Neural cell (in vitro differentiated cells): Measurements from ENCODE around the gene SKAP1. TPM values are rescaled to one million over a fixed set of nuclear protein-coding genes. Genes with fewer than 3 reads are reported as not detected.

ENCODE experiments used
- H2AFZ ChIP-seq: fragments of 200-600, 300-800 bp; sonication (generic), shearing (Covaris generic); 2 replicates; pipeline ENCODE4 v1.6.0; 2014; ENCODE audit warnings: low read depth, mild to moderate bottlenecking, antibody characterized with exemption, low read length, moderate library complexity
- H3F3A ChIP-seq: fragments of 200-600 bp; shearing (Covaris generic); 2 replicates; pipeline ENCODE4 v1.6.1; 2016; ENCODE audit warnings: mild to moderate bottlenecking, moderate library complexity, mixed read lengths, antibody characterized with exemption, low read length; ENCODE audit not compliant: insufficient read depth, poor library complexity, severe bottlenecking
- H3K27ac ChIP-seq: fragments of 200-600, 300-800 bp; sonication (generic), shearing (Covaris generic); 2 replicates; pipeline ENCODE4 v1.5.1; 2014; ENCODE audit warnings: mild to moderate bottlenecking, low read length, moderate library complexity
- H3K27me3 ChIP-seq: fragments of 300-800, 200-600 bp; sonication (generic), shearing (Covaris generic); 2 replicates; pipeline ENCODE4 v1.6.0; 2014; ENCODE audit warnings: mild to moderate bottlenecking, low read depth, low read length, moderate library complexity; ENCODE audit not compliant: insufficient read depth
- H3K36me3 ChIP-seq: fragments of 300-800, 200-600 bp; sonication (generic), shearing (Covaris generic); 2 replicates; pipeline ENCODE4 v1.5.1; 2014; ENCODE audit warnings: mild to moderate bottlenecking, antibody characterized with exemption, low read length, moderate library complexity; ENCODE audit not compliant: insufficient read depth
- H3K4me2 ChIP-seq: fragments of 300-800, 200-600 bp; sonication (generic), shearing (Covaris generic); 2 replicates; pipeline ENCODE4 v1.6.0; 2014; ENCODE audit warnings: mild to moderate bottlenecking, low read length
- H3K4me3 ChIP-seq: fragments of 300-800, 200-600 bp; sonication (generic), shearing (Covaris generic); 2 replicates; pipeline ENCODE4 v1.5.1; 2014; ENCODE audit warnings: mild to moderate bottlenecking, low read length, moderate library complexity
- H3K79me2 ChIP-seq: fragments of 200-600 bp; shearing (Covaris generic); replicated peaks from 2 replicates; pipeline ENCODE4 v1.6.0; 2014; ENCODE audit warnings: mild to moderate bottlenecking, low read length, moderate library complexity; ENCODE audit not compliant: insufficient read depth
- H3K9ac ChIP-seq: fragments of 300-800, 200-600 bp; sonication (generic), shearing (Covaris generic); 2 replicates; pipeline ENCODE4 v1.6.1; 2016; ENCODE audit warnings: mild to moderate bottlenecking, low read length, mixed read lengths
- H3K9me2 ChIP-seq: fragments of 200-600 bp; shearing (Covaris generic); 2 replicates; pipeline ENCODE4 v1.6.1; 2016; ENCODE audit warnings: mild to moderate bottlenecking, low read length, mixed read lengths; ENCODE audit not compliant: insufficient read depth
- H3K9me3 ChIP-seq: fragments of 200-600, 300-800 bp; sonication (generic), shearing (Covaris generic); 2 replicates; pipeline ENCODE4 v1.6.1; 2016; ENCODE audit warnings: mild to moderate bottlenecking, mixed run types, low read length, moderate library complexity, mixed read lengths
- H4K20me1 ChIP-seq: fragments of 200-600 bp; shearing (Covaris generic); 2 replicates; pipeline ENCODE4 v1.6.1; 2016; ENCODE audit warnings: mild to moderate bottlenecking, mixed run types; ENCODE audit not compliant: insufficient read depth
- CTCF ChIP-seq: fragments of 450-650 bp; IDR thresholded peaks from 2 replicates; pipeline ENCODE4 v1.5.1; 2014; ENCODE audit warnings: antibody characterized with exemption, mild to moderate bottlenecking, moderate library complexity; ENCODE audit not compliant: poor library complexity, severe bottlenecking
- EP300 ChIP-seq: fragments of 450-650 bp; conservative IDR thresholded peaks from 2 replicates; pipeline ENCODE4 v1.6.1; 2014; ENCODE audit warnings: antibody characterized with exemption, mild to moderate bottlenecking, moderate library complexity; ENCODE audit not compliant: poor library complexity, severe bottlenecking
- EZH2 ChIP-seq: fragments of 200-600, 300-800 bp; shearing (Covaris generic), sonication (generic); IDR thresholded peaks from 2 replicates; pipeline ENCODE4 v1.6.1; 2014; ENCODE audit warnings: antibody characterized with exemption, low read length, borderline replicate concordance, mild to moderate bottlenecking; ENCODE audit not compliant: insufficient read depth, poor library complexity, severe bottlenecking
- MXI1 ChIP-seq: fragments of 450-650 bp; conservative IDR thresholded peaks from 2 replicates; pipeline ENCODE4 v1.6.1; 2014; ENCODE audit warnings: antibody characterized with exemption, mild to moderate bottlenecking; ENCODE audit not compliant: poor library complexity, severe bottlenecking
- POLR2AphosphoS5 ChIP-seq: IDR thresholded peaks from 2 replicates; pipeline ENCODE4 v1.6.1; 2012
- RAD21 ChIP-seq: fragments of 450-650 bp; conservative IDR thresholded peaks from 2 replicates; pipeline ENCODE4 v1.6.1; 2014; ENCODE audit warnings: antibody characterized with exemption, mild to moderate bottlenecking, moderate library complexity
- REST ChIP-seq: IDR thresholded peaks from 2 replicates; pipeline ENCODE4 v1.6.1; 2012; ENCODE audit warnings: borderline replicate concordance
- SMC3 ChIP-seq: fragments of 450-650 bp; conservative IDR thresholded peaks from 2 replicates; pipeline ENCODE4 v1.6.1; 2014; ENCODE audit warnings: antibody characterized with exemption, mild to moderate bottlenecking, moderate library complexity; ENCODE audit not compliant: poor library complexity
- TAF1 ChIP-seq: IDR thresholded peaks from 2 replicates; pipeline ENCODE4 v1.6.1; 2012; ENCODE audit warnings: low read depth
- polyA minus RNA-seq: library from RNA; depleted of rRNA, polyadenylated mRNA; stranded (reverse); fragments of >200 nt; gene quantifications from 2 replicates; pipeline ENCODE4 v1.2.3, GENCODE V29; 2014
- polyA plus RNA-seq: library from polyadenylated mRNA; depleted of rRNA; stranded (reverse); fragments of >200 nt; gene quantifications from 2 replicates; pipeline ENCODE4 v1.2.3, GENCODE V29; 2014

Gene SKAP1
- polyA plus RNA-seq, result 0.63 TPM in 1 of 2 replicates, not detected in the other
- polyA minus RNA-seq, result not detected in 2 replicates

- H2AFZ ChIP-seq, result no peak within 1 kb of the TSS
- H3K36me3 ChIP-seq, result no peaks in the 10 kb centered on the region
- H3K79me2 ChIP-seq, result no peaks in the 10 kb centered on the region
- H3K4me2 ChIP-seq, result no peak within 1 kb of the TSS
- H3K9ac ChIP-seq, result no peak within 1 kb of the TSS
- no peaks in the 10 kb centered on the region for H3F3A ChIP-seq
- no peak within 1 kb of the TSS for H3K27ac ChIP-seq
- no peaks in the 10 kb centered on the region for H4K20me1 ChIP-seq
- H3K9me2 ChIP-seq, result no peaks in the 10 kb centered on the region
- no peak within 1 kb of the TSS for H3K4me3 ChIP-seq
- TF ChIP-seq RAD21 (no peak), REST (no peak), TAF1 (no peak), EP300 (no peak)
- H3K9me3 ChIP-seq, result no peaks in the 10 kb centered on the region
- H3K27me3 ChIP-seq, result peaks cover 25% of the 10 kb centered on the region
Measured at GRCh38 chr17:48429638-48430586, at the start of gene SKAP1. TSS of gene SKAP1 (minus strand) at chr17:48430214.

GRCh38 chr17:48479014-48479402, 49.0 kb upstream of the SKAP1 start:
- Histone ChIP-seq H3K4me2 (no peak overlapping the region), H2AFZ (no peak overlapping the region), H3K9ac (no peak overlapping the region), H3K9me2 (no peaks in the 10 kb centered on the region), H3K79me2 (no peaks in the 10 kb centered on the region), H3K36me3 (no peaks in the 10 kb centered on the region), H3K27me3 (no peaks in the 10 kb centered on the region), H3K9me3 (no peaks in the 10 kb centered on the region), H4K20me1 (no peaks in the 10 kb centered on the region), H3K4me3 (no peak overlapping the region), H3F3A (no peaks in the 10 kb centered on the region), H3K27ac (no peak overlapping the region)
- no peak for TF ChIP-seq SMC3
- TF ChIP-seq EP300, result no peak
- TF ChIP-seq CTCF, result no peak
- no peak for TF ChIP-seq MXI1
- TF ChIP-seq EZH2, result no peak
- no peak for TF ChIP-seq REST
- TF ChIP-seq POLR2AphosphoS5, result no peak
